Limb (tissue), 2 donors: Measurements from ENCODE around the gene NUP214.
"Not testable (repeated sequence)": the region's sequence is repeated elsewhere in the genome, so short reads cannot be mapped to it uniquely, and the experiment has no call there.

Experiments
- DNase-seq, 2 donors: peaks; one replicate each; pipeline ENCODE4 v3.0.0-alpha.2; 2016; ENCODE audit errors: extremely low spot score in 2 of 2

Gene NUP214

GRCh38 chr9:131096269-131097125, 28.9 kb upstream of the NUP214 start, which contains the start of gene AIF1L:
TSS of gene AIF1L (plus strand) at chr9:131096531. CDS start at chr9:131096630, 99 bp downstream.
- DNase-seq = peak in 1 of 2 donors; percentile 80

- no peak for DNase-seq
These were observed 28.0 kb upstream of the NUP214 start for GRCh38 chr9:131097126-131097947.

- no peak for DNase-seq
These were observed 27.5 kb upstream of the NUP214 start for GRCh38 chr9:131097948-131098278.

- DNase-seq = no peak
These were observed 26.8 kb upstream of the NUP214 start for GRCh38 chr9:131098391-131099101.

- DNase-seq = no peak
These were observed 26.2 kb upstream of the NUP214 start for GRCh38 chr9:131099102-131099606.

GRCh38 chr9:131099845-131100244, 25.5 kb upstream of the NUP214 start:
- DNase-seq = not testable (repeated sequence)

GRCh38 chr9:131100445-131100844, 24.9 kb upstream of the NUP214 start:
- no peak for DNase-seq

- no peak for DNase-seq
These were observed 24.0 kb upstream of the NUP214 start for GRCh38 chr9:131101207-131101964.

- no peak for DNase-seq
These were observed 22.4 kb upstream of the NUP214 start for GRCh38 chr9:131103024-131103423.

- no peak for DNase-seq
These were observed 21.9 kb upstream of the NUP214 start for GRCh38 chr9:131103535-131103934.

GRCh38 chr9:131104016-131104740, 21.2 kb upstream of the NUP214 start:
- no peak for DNase-seq

- DNase-seq = no peak
These were observed 19.4 kb upstream of the NUP214 start for GRCh38 chr9:131105952-131106351.

GRCh38 chr9:131107760-131108159, 17.6 kb upstream of the NUP214 start:
- no peak for DNase-seq

- no peak for DNase-seq
These were observed 14.1 kb upstream of the NUP214 start for GRCh38 chr9:131111186-131111853.

- peak in 1 of 2 donors; percentile 82 for DNase-seq
These were observed 13.5 kb upstream of the NUP214 start for GRCh38 chr9:131111854-131112311.

- DNase-seq = no peak
These were observed 12.8 kb upstream of the NUP214 start for GRCh38 chr9:131112374-131113154.

GRCh38 chr9:131113655-131114054, 11.7 kb upstream of the NUP214 start:
- no peak for DNase-seq

- no peak for DNase-seq
These were observed 11.3 kb upstream of the NUP214 start for GRCh38 chr9:131114084-131114535.

- DNase-seq = not testable (repeated sequence)
These were observed 10.0 kb upstream of the NUP214 start for GRCh38 chr9:131115360-131115742.
